COLO668 (cell line): ENCODE data around the gene PRPS1L1.

ENCODE experiments used
- DNase-seq: peaks from one replicate; lab custom pipeline; 2025; ENCODE audit not compliant: unreplicated experiment; lab: John Stamatoyannopoulos, UW

PRPS1L1 gene

DNA sequence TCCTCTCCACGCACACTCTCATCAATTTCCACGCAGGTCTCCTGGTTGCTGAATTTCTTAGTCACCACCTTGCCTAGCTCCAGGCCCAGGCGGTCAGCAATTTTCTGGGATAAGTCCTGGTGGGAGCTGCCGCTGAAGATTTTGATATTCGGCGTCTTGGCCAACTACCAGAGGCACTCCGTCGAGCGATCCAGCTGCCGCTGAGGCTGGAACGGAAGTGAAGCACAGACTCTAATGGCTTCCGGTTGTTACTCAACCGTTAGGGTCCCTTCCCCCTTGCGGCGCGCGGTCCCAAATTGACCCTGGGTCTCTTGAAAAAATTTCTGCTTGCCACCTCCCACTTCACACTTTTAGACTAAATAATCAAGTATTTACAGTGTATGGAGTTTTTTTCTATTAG, at the start of gene PRPS1L1:
TSS of gene PRPS1L1 (minus strand) at position 219 of the 400 bp plus-strand sequence.
- no peak for DNase-seq

DNA sequence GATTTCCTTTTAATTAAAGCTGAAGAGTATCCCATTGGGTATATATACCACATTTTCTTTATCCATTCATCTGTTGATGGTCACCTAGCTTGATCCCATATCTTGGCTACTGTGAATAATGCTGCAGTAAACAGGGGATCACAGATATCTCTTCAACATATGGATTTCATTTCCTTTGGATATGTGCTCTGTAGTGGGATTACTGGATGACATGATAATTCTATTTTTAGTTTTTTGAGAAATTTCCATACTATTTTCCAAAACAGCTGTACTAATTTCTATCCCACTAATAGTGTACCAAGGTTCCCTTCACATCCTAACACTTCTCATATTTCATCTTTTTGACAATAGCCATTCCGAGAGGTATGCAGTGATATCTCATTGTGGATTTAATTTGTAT, 48.8 kb upstream of the PRPS1L1 start:
- DNase-seq = no peak

DNA sequence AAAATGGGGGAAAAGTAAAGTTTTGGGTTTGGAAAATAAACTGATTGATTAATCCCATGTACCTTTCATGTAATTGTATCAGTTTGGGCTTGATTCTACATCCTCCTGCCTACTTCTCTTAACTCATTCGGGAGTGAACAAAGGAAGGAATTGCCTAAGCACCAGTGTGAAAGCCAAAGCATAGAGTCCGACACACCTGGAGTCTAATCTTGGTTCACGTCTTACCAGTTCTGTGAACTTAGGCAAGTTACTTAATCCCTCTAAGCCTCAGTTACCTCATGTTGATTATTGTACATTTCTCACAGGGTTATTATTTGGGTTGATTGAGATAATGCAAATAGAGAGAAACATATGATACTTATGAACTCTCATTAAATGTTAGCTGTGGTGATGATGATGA, 41.1 kb upstream of the PRPS1L1 start:
- no peak for DNase-seq

DNA sequence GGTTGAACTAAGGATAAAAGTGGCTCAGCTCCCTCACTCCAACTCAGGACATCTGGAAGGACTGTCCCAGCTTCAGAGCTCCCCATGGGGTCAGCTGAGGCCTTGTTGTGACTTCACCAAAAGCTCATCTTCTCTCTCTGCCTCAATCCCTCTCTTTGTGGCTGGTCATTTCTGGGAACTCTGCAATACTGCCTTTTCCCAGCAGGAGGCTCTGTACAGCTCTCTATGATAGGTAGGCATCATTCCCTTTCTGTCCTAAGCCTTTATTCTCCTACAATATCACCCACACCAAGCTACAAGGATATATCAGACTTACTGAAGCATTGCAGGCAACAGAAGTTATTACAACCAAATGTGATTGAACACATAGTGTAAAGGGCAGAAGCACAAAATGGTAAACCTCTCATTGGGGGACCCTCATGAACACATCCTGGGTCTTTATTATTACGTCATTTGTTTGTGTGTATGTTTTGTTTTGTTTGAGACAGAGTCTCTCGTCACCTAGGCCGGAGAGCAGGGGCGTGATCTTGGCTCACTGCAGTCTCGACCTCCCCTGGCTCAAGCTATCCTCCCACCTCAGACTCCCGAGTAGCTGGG, 36.7 kb upstream of the PRPS1L1 start:
- DNase-seq = peak; percentile 33

DNA sequence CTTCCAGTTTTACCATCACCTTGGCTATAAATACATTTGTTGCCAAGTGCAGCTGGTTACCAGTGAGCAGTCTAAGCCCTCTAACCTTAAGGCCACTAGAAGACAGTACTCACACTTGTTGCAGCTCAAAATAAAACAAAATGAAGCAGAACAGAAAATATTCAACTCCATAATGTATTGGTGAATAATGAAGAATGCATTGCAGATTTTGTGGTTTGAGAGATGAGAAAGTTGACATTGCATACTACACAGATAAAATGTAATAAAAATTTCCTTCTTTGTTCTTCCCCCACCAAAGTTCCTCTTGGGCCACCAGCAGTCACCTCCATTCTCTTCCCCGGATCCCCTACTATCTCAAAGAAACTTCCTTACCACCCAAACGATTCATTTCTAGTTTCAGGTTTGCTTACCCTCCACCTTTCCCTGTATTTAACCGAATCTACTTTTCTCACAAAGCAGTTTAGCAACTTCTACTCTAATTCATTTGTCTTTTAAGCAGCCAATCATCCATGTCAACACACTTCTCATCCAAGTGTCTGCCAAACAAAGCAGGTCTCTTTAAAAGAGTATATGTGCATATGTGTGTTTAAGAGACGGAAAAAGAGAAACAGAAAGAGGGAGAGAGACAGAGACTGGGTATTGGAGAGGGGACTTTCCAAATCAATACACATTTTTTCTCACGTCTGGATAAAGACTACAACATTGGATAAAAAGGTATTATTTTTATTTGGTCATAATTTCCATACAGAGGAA, 35.7 kb upstream of the PRPS1L1 start:
- no peak for DNase-seq

DNA sequence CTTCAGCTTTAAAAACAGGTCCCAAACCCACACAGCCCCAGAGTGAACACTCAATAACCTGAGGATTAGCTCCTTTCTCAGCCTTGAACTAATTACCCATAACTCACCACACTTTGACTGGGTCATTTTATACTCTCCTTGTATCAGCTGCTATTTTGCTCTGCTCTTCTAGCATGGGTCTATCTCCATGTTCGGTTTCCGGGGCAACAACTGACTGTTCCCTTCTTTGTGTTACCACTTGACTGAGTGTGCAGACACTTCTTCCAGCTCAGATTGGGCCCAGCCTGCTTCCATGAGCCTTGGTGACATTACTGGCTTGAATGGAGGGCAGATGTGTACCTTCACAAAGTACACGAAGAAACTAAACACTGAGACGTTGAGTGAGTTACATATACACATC, 31.5 kb upstream of the PRPS1L1 start:
- DNase-seq = no peak

DNA sequence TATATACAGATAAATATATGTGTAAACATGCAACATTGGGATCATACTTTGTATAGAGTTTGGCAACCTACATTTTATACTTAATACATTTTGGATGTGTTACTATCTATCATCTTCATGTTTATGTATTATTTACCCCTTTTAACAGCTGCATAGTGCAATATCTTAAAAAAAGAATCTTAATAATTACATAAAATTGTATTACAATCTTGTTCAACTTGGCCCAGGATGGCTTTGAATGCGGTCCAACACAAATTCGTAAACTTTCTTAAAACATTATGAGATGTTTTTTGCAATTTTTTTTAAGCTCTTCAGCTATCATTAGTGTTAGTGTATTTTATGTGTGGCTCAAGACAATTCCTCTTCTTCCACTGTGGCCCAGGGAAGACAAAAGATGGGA, 26.3 kb upstream of the PRPS1L1 start:
- no peak for DNase-seq

DNA sequence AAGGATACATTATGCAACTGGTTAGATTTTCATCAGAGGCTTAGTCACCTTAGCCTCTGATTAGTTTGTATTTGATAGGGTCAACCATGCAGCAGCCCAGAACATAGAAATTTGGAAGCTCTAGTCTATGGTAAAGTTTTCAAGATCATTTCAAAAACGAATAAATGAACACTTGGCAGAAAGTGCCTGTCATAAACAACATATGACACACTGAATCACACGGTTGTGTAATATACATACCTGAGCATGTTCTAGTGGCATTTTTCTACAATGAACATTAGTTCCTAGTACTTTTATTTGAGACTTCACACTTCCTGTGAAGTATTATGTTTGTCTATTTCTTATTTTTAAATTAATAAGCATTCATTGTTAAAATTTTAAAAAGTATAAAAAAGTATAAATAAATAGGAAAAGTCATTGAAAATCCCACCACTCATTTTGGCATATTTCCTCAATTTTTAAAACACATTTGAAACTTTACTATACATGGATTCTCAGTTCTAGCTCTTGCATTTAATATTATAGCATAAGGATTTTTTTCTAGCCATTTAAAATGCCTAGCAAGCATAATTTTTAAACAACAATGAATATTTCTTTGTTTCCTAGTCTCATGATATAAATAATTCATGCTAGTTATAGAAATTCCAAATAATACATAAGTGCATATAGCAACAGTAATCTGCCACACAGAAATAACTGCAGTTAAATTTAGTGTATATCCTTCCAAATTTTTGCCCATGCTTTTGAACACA, 25.7 kb upstream of the PRPS1L1 start:
- no peak for DNase-seq

DNA sequence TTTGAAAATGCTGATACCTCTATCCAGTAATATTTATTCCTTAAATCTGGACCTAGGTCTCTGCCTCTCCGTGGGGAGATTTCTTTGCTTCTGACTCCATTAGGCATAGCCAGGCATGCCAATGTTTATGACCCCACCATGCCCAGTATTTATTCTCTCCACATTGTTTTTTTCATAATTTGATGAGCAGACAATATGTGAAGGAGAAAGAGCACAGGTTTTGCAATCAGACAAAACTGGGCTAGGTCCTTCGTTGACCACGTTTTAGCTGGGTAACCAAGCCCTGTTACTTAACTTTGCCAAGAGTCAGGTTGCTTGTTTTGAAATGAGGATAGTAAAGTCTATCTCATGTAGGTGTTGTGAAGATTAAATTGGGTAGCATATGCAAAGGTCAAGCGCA, 21.6 kb upstream of the PRPS1L1 start:
- DNase-seq = no peak

DNA sequence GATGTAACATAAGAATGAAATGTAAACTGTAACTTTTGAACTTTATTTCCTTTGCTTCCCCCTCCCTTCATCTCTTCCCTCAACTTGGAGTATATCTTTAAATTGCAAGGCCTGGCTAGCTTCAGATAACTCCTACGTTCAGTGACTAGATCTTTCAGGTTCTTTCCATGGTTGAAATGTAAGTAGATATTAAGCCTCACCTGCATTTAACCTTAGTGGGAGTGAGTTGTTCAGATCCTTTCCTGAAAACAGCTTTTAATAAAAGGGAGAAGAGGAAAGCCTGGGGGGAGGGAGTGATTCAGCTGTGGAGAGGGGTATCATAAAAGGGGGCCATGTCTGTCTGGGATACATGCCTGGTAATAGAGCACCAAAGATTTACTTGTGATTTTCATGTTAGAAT, 19.0 kb upstream of the PRPS1L1 start:
- DNase-seq = no peak

DNA sequence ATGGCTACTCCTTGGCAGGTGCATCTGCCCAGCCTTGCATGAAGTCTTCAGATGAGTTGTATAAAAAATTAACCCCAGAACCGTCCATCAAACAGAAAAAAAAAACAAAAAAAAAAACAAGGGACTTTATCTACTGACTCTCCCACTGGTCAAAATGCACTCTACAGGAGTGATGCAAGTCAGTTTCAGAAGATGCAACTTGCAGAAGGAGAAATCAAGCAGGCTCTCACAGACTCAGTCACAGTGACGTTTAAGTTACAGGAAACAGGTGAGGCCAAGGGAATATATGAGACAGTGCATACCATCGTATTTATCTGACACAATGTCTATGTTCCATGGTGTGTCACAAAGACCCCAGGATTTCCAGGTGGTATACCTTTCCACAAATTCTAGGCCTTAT, 17.5 kb upstream of the PRPS1L1 start:
- no peak for DNase-seq

DNA sequence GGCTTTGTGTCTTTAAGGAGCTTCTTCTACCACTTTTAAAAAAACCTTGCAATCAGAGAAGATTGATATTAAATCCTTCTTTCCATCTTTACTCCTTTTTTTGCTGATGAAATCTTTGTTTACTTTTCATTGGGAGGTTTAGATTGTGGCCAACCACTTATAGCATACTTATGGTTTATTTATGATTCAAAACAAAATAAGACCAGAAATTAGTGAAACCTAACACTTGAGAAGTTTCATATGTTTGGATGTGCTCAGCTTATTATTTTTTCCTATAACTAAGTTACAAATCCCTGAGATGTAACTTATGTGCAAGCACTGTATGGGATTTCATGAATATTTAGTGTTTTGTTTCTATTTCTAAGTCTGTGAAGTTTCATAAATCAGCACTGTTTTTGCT, 13.5 kb upstream of the PRPS1L1 start:
- DNase-seq = no peak

DNA sequence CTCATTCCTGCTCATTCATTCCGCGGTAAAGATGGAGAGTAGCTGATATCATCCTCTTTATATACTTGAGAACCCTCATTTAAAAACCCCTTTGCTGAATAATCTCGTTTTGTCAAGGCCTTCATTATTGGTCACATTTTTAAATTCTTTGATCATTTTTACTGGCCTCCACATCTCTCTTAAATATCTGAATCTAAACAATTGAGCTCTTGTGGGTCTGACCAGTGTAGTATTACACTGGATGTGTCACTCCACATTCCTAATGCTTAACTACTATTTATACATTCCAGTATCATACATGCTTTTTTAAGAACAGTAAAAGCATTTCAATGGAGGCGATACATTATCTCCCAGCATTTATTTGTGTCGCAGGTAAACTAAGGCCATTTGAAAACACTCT, 12.6 kb upstream of the PRPS1L1 start:
- DNase-seq = no peak

DNA sequence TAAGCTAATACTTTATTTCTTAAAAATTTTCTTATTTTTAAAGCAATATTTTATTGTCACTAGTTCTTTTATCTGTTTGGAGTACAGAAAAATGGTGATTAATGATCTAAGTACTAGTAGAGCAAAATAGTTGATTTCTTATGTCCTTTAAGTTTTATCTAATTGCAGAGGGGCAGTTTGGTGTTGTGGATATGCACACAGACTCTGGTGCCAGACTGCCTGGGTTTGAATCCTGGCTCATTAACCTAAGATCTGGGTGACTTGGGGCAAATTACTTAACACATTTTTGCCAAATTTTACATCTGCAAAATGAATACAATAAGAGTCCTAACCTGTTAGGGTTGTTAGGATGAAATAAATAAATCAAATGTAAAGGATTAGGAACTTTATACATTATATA, 10.7 kb upstream of the PRPS1L1 start:
- no peak for DNase-seq

DNA sequence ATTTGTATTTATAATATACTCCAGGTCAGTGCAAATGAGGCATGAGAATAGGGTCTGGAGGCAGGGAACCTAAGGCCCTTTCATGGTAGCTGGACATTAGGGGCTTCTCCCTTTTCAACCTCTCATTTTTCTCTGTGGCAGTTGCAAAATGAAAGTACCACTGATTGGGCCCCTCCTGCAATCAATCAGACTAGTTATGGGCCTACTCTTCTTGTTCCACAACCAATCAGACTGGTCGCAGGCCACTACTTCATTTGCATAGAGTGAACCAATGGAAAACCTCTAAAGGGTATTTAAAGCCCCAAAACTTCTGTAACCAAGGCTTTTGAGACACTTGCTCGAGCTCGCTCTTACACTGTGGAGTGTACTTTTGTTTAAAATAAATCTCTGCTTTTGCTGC, 10.0 kb upstream of the PRPS1L1 start:
- DNase-seq = no peak

DNA sequence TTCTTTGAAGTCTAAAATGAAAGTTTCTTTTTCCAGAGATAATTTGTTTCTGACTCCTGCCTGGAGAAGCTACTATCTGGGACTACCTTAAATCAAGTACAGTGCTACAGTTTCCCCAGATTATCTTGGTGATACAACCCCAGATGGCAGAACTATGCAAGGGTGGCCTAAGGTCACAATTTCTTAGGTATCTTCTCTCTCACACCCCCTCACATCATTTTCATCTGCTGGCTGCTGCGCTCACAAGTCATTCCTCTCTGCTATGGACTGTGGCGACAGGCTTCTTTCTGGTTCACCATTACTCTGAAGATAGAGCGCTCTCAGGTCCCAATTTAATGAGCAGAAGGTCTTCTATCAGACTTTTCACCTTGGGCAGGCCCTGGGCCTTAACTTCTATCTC, 9.1 kb upstream of the PRPS1L1 start:
- DNase-seq = no peak

DNA sequence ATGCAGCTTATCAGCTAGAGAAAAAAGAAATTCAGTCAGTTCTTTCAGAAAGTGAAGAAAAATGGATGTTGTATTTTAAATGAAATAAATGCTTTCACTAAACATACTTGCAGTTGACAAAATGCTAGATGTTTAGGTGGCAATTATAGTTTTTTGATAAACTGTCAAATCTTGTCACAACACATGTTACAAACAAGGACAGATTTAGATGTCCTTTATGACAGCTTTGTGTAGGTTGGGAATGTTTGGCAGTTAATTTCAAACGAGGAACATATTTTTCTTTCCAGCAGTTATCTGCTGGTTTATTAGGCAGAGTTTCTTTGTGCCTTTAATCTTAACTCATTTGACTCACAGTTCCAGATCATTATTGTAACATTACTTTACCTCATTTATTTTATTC, 3.1 kb upstream of the PRPS1L1 start:
- no peak for DNase-seq

DNA sequence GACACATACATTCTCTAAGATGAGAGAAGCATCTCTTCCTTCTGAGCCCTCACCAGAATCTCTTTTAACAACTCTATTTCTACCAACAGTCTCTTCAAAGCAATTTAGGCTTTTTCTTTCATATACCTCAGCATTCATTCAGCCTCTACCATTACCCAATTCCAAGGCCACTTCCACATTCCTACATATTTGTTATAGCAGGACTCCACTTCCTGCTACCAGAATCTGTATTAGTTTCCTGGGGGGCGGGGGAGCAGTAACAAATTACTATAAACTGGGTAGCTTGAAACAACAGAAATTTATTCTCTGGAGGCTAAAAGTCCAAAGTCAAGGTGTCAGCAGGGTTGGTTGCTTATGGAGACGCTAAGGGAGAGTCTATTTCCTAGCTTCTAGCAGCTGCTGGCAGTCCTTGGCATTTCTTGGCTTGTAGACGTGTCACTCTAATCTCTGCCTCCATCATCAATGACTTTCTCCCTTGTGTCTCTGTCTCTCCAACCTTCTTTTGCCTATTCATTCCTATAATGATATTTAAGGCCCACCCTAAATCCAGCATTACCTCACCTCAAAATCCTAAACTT, 7.4 kb downstream of the PRPS1L1 start:
- no peak for DNase-seq

DNA sequence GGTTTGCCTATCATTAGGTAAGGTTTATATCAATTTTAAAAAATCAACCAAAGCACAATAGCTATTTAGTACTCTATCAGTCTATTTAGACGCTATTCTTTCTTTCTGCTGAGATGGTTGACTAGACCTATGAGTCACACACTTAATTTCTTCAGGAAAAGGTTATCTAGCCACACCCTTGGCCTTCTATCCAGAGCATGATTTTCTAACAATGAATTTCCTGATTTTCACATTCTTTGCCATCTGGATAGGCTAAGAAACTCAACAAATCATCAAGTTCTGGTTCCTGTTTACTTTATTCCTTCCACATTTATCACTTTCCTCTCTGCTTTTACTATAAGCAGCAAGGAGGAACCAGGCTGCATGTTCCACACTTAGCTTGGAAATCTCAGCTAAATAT, 8.1 kb downstream of the PRPS1L1 start:
- no peak for DNase-seq

DNA sequence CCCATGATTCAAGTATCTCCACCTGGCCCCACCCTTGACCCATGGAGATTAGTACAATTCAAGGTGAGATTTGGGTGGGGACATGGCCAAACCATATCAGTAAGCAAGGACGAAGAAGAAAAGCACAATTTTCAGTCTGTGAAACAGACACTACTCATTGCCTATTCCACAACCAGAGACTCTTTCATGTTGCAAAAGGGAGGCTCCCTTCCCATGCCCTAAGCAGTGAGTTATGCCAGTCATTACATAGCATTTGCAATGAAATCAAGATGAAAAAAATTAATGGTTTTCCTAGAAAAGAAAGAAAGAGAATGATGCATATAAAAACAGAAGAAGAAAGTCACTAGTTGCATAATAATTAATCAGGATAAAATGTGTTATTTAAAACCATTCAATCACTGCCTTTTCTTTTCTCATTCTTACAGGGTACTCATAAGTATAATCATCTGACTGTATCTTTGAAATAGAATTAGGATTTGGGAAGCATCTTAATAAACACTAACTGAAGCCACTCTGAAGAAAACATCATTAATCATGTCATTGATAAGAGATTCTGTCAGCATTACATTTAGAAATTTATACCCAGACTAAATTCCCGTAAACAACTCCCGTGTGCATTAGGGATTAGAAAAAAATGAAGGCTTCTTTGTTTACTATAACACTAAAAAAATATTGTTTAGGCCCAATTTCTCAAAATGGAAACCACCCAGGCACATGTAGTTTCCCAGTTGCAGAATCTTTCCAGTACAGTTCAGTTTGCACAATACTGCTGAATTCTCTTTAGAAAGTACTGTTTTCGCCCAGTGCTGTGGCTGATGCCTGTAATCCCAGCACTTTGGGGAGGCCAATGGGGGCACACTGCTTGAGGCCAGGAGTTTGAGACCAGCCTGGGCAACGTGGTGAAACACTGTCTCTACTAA, 9.1 kb downstream of the PRPS1L1 start:
- DNase-seq = no peak
